Activated gamma-delta T cell treated with anti-CD3 and anti-CD28 coated beads, Interleukin-2, amount 50 U/mL, for 16 hours (primary cell): ENCODE results near the gene C10orf120.

ENCODE experiments used
- DNase-seq: peaks from one replicate; pipeline ENCODE4 v3.0.0-alpha.2; 2020; ENCODE audit warnings: low read depth

Gene C10orf120

DNA sequence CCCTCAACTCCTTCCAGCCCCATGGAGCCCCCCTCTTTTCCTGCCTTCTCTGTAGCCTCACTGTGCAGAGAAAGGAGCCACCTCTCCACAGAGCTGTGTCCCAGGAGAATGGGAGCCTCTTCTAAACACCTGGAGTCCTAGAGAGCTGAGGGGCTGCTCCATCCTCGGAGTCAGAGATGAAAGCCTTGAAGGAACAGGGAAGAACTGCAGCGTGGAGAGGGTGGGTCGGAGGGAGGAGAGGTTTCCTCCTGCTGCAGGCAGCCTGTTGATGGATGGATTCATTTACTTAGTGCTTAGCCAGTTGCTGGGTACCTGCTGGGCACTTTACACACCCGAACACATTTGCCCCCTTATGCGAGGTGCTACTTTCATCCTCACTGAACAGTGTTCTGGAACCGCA lies 39.0 kb downstream of the C10orf120 start:
- no peak for DNase-seq

DNA sequence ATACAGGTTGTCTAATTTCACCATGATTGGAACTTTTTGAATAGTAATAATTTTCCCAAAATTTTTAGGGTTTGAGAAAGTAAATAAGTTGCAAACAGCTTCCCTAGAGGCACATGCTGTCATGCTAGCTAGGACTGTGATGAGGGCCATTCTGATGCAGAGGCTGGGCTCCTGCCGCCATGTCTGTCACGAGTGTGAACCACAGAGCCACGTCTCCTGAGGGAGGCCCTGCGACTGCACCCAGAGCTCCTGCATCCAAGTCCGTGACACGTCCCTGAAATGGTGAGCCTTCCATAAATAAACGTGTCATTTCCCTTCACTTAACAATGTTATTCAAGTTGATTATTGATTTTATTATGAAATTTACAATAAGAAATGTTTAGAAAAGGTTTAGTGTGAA lies 40.0 kb downstream of the C10orf120 start:
- DNase-seq: no peak

DNA sequence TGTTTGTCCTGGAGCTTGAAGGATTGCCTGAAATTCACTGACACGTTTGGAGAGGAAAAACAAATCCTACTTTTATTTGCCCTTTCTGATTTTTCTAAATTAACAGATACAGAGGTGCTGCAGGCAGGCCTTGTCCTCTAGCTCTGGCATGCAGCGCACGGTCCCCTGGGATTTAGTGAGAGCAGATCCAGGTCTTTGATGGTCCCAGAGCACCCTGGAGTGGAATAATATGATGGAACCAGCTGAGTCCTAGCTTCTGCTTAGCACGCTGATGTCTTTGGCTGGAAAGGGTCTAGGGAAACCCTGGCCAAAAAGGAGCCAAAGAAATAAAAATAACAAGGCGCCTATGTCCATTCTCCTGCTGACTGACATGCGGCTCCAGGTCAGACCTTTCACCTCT lies 40.5 kb downstream of the C10orf120 start:
- DNase-seq: no peak

DNA sequence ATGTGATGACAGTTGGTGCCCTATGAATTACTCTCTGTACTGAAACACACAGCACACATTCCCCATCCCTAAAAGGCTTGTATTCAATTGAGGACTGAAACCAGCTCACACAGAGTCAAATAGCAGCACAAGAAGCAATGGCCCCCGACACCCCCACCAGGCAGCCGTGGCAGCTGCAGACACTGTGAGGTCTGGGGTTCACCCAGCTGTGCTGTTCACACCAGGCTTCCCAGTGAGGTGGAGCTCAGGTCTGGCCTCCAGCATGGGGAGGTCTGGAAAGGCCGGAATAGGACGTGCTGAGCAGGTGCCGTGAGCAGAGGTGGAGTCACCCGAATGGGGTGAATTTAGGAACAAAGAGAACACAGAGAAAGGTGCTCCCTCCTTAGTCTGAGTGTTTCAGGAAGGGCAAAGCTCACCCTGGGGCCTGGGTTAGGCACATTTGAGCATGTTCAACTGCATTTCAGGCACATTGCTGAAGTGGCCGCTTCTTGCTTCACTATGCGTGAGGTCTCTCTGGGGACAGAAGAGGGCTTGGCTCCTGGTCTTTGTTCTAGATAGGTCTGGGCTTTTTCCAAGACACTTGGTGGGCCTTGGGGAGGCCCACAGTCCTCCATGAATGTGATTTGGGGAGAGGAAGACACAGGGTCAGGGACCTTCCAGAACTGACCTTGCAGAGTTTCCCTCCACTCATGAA lies 41.1 kb downstream of the C10orf120 start:
- no peak for DNase-seq

DNA sequence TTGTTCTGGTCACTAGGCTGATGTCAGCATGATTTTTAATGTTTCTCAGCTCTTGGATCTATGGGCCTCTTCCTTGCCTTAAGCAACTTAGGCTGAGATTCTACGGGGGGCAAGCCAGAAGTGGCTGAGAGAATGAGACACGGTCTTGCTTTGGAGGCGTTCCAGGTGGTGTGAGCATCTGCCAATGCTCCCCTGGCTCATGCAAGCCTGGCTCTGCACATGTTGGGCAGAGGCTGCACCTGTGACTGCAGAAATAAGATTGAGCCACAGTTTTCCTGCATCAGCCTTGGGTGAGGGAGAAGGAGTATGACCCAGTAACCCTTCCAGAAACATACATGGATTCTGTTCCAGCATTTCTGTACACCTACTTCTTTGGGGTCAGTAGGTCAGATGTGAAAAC lies 41.9 kb downstream of the C10orf120 start:
- no peak for DNase-seq

DNA sequence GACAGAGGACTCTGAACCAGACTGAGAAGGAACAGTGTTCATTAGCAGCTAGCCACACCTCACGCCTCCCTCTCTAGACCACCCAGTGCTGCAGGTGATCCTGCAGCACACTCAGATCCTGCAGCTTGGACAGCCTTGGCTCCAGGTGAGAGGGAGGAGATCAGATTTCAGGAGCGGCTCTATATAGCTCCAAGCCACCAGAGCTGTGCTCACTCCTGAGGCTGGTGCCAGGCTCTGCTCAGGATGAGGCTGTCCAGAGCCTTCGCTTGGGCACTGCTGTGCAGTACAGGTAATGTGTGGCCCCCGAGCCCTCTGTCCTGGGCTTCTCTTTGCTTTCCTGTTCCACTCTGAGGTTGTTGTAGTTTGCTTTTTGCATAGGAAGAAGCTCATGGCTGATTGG lies 42.4 kb downstream of the C10orf120 start:
- DNase-seq: no peak

DNA sequence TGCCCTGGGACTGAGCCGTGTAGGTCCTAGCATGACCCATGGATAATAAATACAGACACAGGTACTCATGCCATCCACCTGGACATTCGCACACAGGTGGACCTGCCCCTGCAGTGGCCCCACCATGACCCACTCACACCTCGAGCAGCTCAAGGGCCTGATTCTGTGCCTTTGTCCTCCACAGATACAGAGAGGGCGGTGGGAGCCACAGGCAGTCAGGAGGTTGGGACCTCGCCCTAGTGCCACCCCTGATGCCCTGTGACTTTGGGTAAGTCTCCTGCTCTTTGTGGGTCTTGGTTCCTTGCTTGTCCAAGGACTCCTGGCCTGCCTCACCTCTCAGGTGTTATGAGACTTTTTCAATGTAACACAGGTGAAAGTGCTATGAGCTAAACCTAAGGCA lies 42.9 kb downstream of the C10orf120 start:
- no peak for DNase-seq

DNA sequence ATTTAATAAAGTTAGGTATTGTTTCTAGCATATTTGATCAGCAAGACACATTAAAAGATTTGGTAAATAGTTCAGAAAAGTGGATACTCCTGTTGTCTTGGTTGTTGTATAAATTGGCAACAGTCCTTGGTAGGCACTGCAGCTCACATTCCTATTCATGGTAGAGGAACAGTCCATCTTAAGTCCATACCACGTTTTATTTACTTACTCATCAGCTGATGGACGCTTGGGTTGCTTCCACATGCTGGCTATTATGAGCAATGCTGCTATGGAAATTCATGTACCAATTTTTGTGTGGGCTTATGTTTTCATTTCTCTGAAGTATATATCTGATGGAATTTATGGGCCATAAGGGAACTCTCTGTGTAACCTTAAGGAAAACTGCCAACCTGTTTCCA lies 43.3 kb downstream of the C10orf120 start:
- DNase-seq: no peak

DNA sequence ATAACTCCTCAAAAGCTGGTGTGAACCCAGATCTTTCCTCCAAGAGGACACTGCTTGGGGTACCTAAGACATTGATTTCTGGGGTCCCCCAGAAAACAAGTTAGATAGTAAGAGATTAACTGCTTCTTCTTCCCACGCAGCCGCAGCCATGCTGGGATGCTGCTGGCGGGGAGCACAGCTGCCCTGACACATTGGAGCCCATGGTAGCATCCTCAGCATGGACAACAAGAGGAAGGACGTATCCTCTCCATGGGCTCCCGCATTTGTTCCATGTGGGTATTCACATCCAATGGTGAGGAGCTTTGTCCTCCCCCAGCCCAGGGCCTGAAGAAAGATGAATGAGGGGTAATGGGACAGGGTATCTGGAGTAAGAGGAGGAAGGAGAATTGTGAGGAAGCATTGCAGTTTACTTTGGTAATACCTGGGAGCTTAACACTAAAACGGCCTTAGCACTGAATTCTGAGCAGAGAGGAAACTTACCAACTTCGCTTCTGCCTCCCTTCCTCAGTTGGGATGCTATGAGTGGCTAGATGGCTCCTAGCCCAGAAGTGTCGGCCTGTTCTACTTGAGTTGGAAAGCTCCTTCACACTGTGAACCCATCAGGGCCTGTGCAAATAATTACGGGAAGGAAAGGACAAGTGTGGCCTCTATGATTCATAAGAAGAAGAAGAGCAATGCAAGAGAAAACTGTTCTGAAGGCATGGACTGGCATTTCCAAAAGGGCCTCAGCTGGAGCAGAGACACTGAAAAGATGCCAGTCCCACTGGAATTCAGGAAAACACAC lies 43.9 kb downstream of the C10orf120 start:
- no peak for DNase-seq

DNA sequence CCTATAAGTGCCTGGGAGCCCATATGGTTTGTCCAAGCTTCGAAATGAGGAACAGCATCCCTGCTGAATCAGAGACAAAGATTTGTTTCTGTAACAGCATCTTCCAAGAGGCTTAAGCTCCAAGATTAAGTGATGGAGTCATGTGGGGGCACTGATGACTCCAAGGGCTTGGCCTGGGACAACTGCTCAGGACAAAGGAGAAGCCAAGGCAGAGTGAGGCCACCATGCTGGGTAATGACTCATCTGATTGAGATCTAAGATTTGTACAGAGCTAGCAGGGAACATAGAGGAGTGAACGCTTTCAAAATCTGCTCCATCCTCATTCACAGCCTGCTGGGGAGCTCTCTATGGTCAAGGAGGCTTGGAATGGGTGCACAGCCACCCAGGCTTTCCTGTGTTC lies 49.3 kb downstream of the C10orf120 start:
- no peak for DNase-seq

DNA sequence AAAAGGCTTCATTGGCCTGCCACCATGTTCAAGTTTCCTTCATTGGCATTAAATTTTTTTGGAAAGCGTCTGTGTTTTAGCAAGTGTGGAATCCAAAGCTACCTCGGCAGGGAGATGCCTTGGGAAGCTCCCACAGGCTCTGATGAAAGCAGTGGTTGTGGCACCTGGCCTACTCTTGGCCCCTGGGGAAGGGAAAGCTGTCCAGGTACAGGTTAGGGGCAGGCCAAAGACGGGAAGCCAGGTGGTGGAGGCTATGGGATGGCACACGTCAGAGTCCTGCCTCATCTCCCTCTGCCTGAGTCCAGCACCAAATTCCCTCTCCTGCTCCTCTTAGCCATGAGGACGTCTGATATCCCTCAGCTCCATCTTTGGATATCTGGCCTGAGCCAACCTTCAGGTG lies 49.7 kb downstream of the C10orf120 start:
- no peak for DNase-seq

DNA sequence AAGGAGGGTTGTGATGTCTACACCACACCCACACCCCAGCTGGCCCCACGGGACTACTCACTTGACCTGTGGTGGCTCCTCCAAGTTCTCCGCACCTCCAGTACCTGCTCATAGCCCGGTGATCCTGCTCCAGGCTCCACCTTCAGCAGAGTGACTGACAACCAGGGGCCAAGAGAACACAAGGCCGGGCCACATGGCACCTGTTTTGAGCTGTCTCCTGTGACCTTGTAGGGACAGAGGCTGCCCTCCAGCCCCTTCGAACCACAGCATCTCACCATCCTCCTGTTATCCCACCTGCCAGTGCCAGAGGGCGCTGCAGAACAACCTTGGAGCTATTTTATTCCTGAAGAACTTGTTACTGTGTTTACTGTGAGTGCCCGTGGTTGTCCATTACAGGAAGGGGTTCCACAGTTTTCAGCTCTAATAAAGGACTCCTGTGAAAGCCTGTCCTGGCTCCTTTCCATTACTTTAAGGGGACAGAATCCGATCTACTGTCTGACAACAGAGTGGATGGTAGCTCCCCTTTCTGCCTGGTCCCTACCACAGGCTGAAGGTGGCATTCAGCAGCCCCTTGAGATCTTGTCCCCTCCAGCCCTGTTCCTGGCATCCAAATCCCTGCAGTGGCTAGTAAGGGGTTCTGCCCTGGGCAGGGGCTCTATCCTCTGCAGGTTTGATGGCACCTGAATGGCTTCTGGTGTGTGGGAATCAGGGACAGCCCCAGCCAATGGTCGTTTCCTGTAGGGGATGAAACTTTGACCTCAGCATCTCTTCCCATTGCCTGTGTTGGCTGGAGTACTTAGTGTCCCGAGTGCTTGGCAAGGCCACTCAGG lies 50.8 kb downstream of the C10orf120 start:
- no peak for DNase-seq
